HepG2 (cell line): ENCODE measurements around the gene DNMT3L. TPM values are rescaled to one million over a fixed set of nuclear protein-coding genes. Genes with fewer than 3 reads are reported as not detected.

ENCODE experiments used
- ATAC-seq: fragments of 200-7000 bp; cut with Tn5 transposase; 3 replicates; pipeline ENCODE4 v1.9.1; 2020; ENCODE audit warnings: mild to moderate bottlenecking, moderate library complexity
- BruUV-seq: library from RNA; stranded (reverse); fragments of 400-500 nt; replicated peaks from 2 replicates; lab custom pipeline; 2021; lab: Mats Ljungman, UMichigan
- CTCF ChIA-PET: fragments of 300-600 bp; formaldehyde crosslinking; extraction: SDS; loops from one replicate; lab custom pipeline; 2021; ENCODE audit warnings: low total read pairs, inconsistent platforms, low intra/inter-chr PET ratio; lab: Yijun Ruan, JAX
- POLR2A ChIA-PET: fragments of 350-600 bp; sonication (Branson Sonifier 250); formaldehyde crosslinking; loops from one replicate; lab custom pipeline; 2020; ENCODE audit warnings: antibody characterized with exemption, inconsistent platforms; lab: Yijun Ruan, JAX
- DNase-seq: peaks from one replicate; pipeline ENCODE4 v3.0.0-alpha.2; 2015; ENCODE audit warnings: low spot score
- FAIRE-seq: peaks from 3 replicates; lab custom pipeline; 2011; peaks lifted over from hg19 to GRCh38; lab: Jason Lieb, UNC
- H2AFZ ChIP-seq: one replicate; pipeline ENCODE4 v1.6.1; 2011; ENCODE audit warnings: low read length, inconsistent platforms
- H3K27ac ChIP-seq: fragments of 300-600 bp; 3 replicates; pipeline ENCODE4 v1.8.0; 2011; ENCODE audit warnings: mixed run types, mild to moderate bottlenecking, mixed read lengths, low read length, inconsistent platforms; ENCODE audit not compliant: insufficient read depth; ENCODE audit errors: extremely low read length
- H3K27me3 ChIP-seq, 2 experiments: fragments of 200-600 bp in 1 of 2; 2 replicates in 1 of 2; 3 replicates in 1 of 2; pipeline versions ENCODE4 v1.6.0 to v1.8.0; 2011; ENCODE audit warnings: low read length in 2 of 2, mild to moderate bottlenecking in 2 of 2, moderate library complexity in 2 of 2, inconsistent platforms in 1 of 2; ENCODE audit not compliant: insufficient read depth in 2 of 2, control insufficient read depth in 1 of 2
- H3K36me3 ChIP-seq, 2 experiments: fragments of 200-600 bp in 1 of 2; replicated peaks in 1 of 2; 2 replicates in 1 of 2; 3 replicates in 1 of 2; pipeline versions ENCODE4 v1.5.1 to v1.8.0; 2011; ENCODE audit warnings: low read length in 2 of 2, inconsistent platforms in 1 of 2; ENCODE audit not compliant: insufficient read depth in 2 of 2, control insufficient read depth in 1 of 2
- H3K4me1 ChIP-seq: 2 replicates; pipeline ENCODE4 v1.5.1; 2012; ENCODE audit warnings: low read length, inconsistent platforms; ENCODE audit not compliant: insufficient read depth
- H3K4me2 ChIP-seq: 2 replicates; pipeline ENCODE4 v1.6.0; 2011; ENCODE audit warnings: low read depth, low read length, inconsistent platforms
- H3K4me3 ChIP-seq, 3 experiments: fragments of 200-600 bp in 1 of 3; sonication (generic), shearing (Covaris generic) in 1 of 3; replicated peaks in 1 of 3; 2 replicates each; pipeline ENCODE4 v1.5.1; 2011 to 2016; ENCODE audit warnings: low read length in 3 of 3, inconsistent platforms in 2 of 3, low read depth in 2 of 3, mild to moderate bottlenecking in 2 of 3, control low read depth in 1 of 3, mixed read lengths in 1 of 3; ENCODE audit not compliant: insufficient read depth in 1 of 3
- H3K79me2 ChIP-seq: one replicate; pipeline ENCODE4 v1.6.1; 2011; ENCODE audit warnings: low read length, inconsistent platforms; ENCODE audit not compliant: insufficient read depth
- H3K9ac ChIP-seq: 2 replicates; pipeline ENCODE4 v1.6.0; 2011; ENCODE audit warnings: mild to moderate bottlenecking, low read depth, low read length, inconsistent platforms; ENCODE audit not compliant: insufficient read depth
- H3K9me3 ChIP-seq: 2 replicates; pipeline ENCODE4 v1.5.1; 2012; ENCODE audit warnings: mild to moderate bottlenecking, low read length
- H4K20me1 ChIP-seq: 2 replicates; pipeline ENCODE4 v1.6.0; 2011; ENCODE audit warnings: inconsistent platforms, mild to moderate bottlenecking, low read length, moderate library complexity; ENCODE audit not compliant: insufficient read depth
- CBX5 ChIP-seq: sonication (generic); formaldehyde crosslinking; IDR thresholded peaks from 2 replicates; pipeline ENCODE4 v1.4.0; 2020; ENCODE audit warnings: missing genetic modification reagents, borderline replicate concordance
- CHD4 ChIP-seq: fragments of 200-600 bp; sonication (generic); IDR thresholded peaks from 2 replicates; pipeline ENCODE4 v1.7.0; 2017; ENCODE audit warnings: mild to moderate bottlenecking, low read length, borderline replicate concordance
- DMAP1 ChIP-seq: IDR thresholded peaks from 2 replicates; pipeline ENCODE4 v1.6.1; 2016
- ESRRA ChIP-seq: sonication (generic); formaldehyde crosslinking; IDR thresholded peaks from 2 replicates; pipeline ENCODE4 v1.5.1; 2020; ENCODE audit warnings: mild to moderate bottlenecking, low read depth, missing genetic modification reagents
- KIAA2018 ChIP-seq: sonication (generic); formaldehyde crosslinking; IDR thresholded peaks from 2 replicates; pipeline ENCODE4 v1.5.0; 2020; ENCODE audit warnings: mild to moderate bottlenecking, missing genetic modification reagents, borderline replicate concordance
- POLR2AphosphoS2 ChIP-seq: IDR thresholded peaks from 2 replicates; pipeline ENCODE4 v1.6.1; 2011; ENCODE audit warnings: low read depth, low read length, improper control_type of control experiment
- RAD21 ChIP-seq: fragments of 450-650 bp; formaldehyde crosslinking; IDR thresholded peaks from 2 replicates; pipeline ENCODE4 v1.5.0; 2020; ENCODE audit warnings: mild to moderate bottlenecking
- RFX3 ChIP-seq: IDR thresholded peaks from 2 replicates; pipeline ENCODE4 v1.6.1; 2016; ENCODE audit warnings: missing biosample characterization, missing genetic modification reagents
- SKIL ChIP-seq: sonication (generic); formaldehyde crosslinking; IDR thresholded peaks from 2 replicates; pipeline ENCODE4 v1.8.0; 2022; ENCODE audit warnings: missing genetic modification reagents, mild to moderate bottlenecking, moderate library complexity, borderline replicate concordance
- YEATS2 ChIP-seq: sonication (generic); formaldehyde crosslinking; IDR thresholded peaks from 2 replicates; pipeline ENCODE4 v1.4.0; 2020; ENCODE audit warnings: missing genetic modification reagents, borderline replicate concordance
- ZNF383 ChIP-seq: sonication (generic); formaldehyde crosslinking; IDR thresholded peaks from 2 replicates; pipeline ENCODE4 v1.4.0; 2020; ENCODE audit warnings: missing genetic modification reagents, mild to moderate bottlenecking, borderline replicate concordance
- ZNF543 ChIP-seq: sonication (generic); formaldehyde crosslinking; IDR thresholded peaks from 2 replicates; pipeline ENCODE4 v1.4.0; 2020; ENCODE audit warnings: mild to moderate bottlenecking, missing genetic modification reagents
- WGBS: methylation state at CpG from one replicate; pipeline ENCODE4 v1.1.6; 2017; ENCODE audit warnings: low lambda C conversion rate; 5-methylcytosine and 5-hydroxymethylcytosine counted together
- in situ Hi-C: cut with HindIII; loops from 2 replicates; pipeline ENCODE4 v1.10.0; 2017; ENCODE audit warnings: low pct_unique_long_range_greater_than_20kb; ENCODE audit not compliant: extremely low pct_ligation_motif_present
- intact Hi-C: fragments of 100-400 bp; cut with micrococcal nuclease; formaldehyde crosslinking; loops from one replicate; pipeline ENCODE4 v1.10.0; 2022; ENCODE audit not compliant: unreplicated experiment
- polyA plus RNA-seq, 8 experiments: library from polyadenylated mRNA; depleted of rRNA in 3 of 8; stranded (reverse) in 7 of 8; unstranded in 1 of 8; fragments of >200 nt; fragmentation: Illumina TruSeq in 4 of 8; extraction: Trizol in 4 of 8; gene quantifications; 2 replicates each; pipeline versions ENCODE4 v1.2.1 to v1.2.3, GENCODE V29; 2011 to 2016; ENCODE audit warnings: low read depth in 4 of 8, missing spikeins in 1 of 8, mixed read lengths in 1 of 8; ENCODE audit not compliant: insufficient read depth in 1 of 8
- total RNA-seq, 5 experiments: library from RNA; depleted of rRNA; stranded (reverse); fragments of >200 nt; fragmentation: Illumina TruSeq; extraction: Trizol; gene quantifications; 2 replicates each; pipeline ENCODE4 v1.2.3, GENCODE V29; 2016; ENCODE audit warnings: low read depth in 1 of 5
- TF ChIP-seq, protein P1 (sequence below): sonication (generic); formaldehyde crosslinking; IDR thresholded peaks from 2 replicates; pipeline ENCODE4 v1.8.0; 2023; ENCODE audit warnings: mild to moderate bottlenecking, missing genetic modification reagents

Gene DNMT3L
- total and polyA plus RNA-seq, 2 of the 13 experiments (the other 11 are each of a cell fraction or from before 2014, with no cell fraction given), result 0.75 to 1.7 TPM

DNA sequence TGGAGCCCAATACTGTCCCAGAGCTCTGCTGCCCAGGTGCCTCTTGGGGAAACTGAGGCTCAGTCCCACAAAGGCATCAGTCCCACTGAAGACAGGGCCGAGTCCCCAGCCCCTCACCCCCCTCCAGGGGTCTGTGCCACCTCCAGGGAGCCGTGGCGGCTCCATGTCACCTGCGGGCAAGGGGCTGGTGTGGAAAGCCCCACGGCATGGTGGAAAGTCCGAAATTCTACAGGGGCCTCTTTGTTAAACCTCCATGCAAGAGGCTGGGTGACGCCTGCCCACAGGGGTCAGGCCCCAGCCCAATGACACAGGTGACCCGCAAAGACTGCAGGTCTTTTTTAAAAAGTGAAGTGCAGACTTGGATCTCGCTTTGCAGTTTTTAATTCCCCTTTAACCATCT lies 20.7 kb upstream of the DNMT3L start (continued):
- TF ChIP-seq SKIL (CRISPR knock-in tag) (no peak), RAD21 (CRISPR knock-in tag) (no peak), YEATS2 (CRISPR knock-in tag) (no peak), ZNF543 (CRISPR knock-in tag) (no peak), DMAP1 (CRISPR knock-in tag) (no peak)
- TF ChIP-seq, protein P1, sequence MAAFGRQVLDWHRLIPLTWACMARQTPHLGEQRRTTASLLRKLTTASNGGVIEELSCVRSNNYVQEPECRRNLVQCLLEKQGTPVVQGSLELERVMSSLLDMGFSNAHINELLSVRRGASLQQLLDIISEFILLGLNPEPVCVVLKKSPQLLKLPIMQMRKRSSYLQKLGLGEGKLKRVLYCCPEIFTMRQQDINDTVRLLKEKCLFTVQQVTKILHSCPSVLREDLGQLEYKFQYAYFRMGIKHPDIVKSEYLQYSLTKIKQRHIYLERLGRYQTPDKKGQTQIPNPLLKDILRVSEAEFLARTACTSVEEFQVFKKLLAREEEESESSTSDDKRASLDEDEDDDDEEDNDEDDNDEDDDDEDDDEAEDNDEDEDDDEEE (CRISPR knock-in tag), result no peak

GRCh38 chr21:44281801-44282200 lies 20.1 kb upstream of the DNMT3L start:
- ChIA-PET POLR2A (no interaction called here), CTCF (no interaction called here)
- ATAC-seq (0 out of 3 replicates have a peak, but pooled peaks have one; percentile 20), DNase-seq (no peak), FAIRE-seq (no peak)
- H4K20me1 ChIP-seq, result no peaks in the 10 kb centered on the region
- no peak overlapping the region for H3K4me3 ChIP-seq
- WGBS, result 78% methylated on average over 6 of the region's 9 CpGs
- peaks cover 4 to 33% of the 10 kb centered on the region in 2 experiments for H3K27me3 ChIP-seq
- H3K4me1 ChIP-seq, result no peaks in the 10 kb centered on the region
- in situ Hi-C loops, result no loop called here
- H3K79me2 ChIP-seq, result no peaks in the 10 kb centered on the region
- no peak overlapping the region for H3K4me2 ChIP-seq
- no TSS peak for BruUV-seq
- H3K36me3 ChIP-seq, result no peaks in the 10 kb centered on the region
- no peak overlapping the region for H3K9ac ChIP-seq
- no peak overlapping the region for H2AFZ ChIP-seq
- intact Hi-C loops, result no loop called here
- H3K9me3 ChIP-seq, result no peaks in the 10 kb centered on the region
- H3K27ac ChIP-seq, result no peak overlapping the region
- TF ChIP-seq CHD4 (no peak), ZNF383 (no peak), ESRRA (CRISPR knock-in tag) (no peak), POLR2AphosphoS2 (no peak), CBX5 (CRISPR knock-in tag) (no peak), KIAA2018 (CRISPR knock-in tag) (no peak), RFX3 (CRISPR knock-in tag) (no peak)
